T-helper 1 cell treated with Interleukin-12 subunit alpha and Interleukin-12 subunit beta and Interleukin-4 antibody, amounts not matched to agents 30 μg/mL and 1 μg/mL, for 36 hours (primary cell): ENCODE measurements around the gene COX7C.
A peak's percentile ranks its signal among the peaks of the same experiment; 100 is the strongest.
"Not testable (repeated sequence)": the region's sequence is repeated elsewhere in the genome, so short reads cannot be mapped to it uniquely, and the experiment has no call there.

Experiments
- H3K27ac Mint-ChIP-seq: one replicate; pipeline ENCODE4 v1.8.0; 2021; ENCODE audit warnings: mild to moderate bottlenecking, mixed read lengths
- H3K27me3 Mint-ChIP-seq: one replicate; pipeline ENCODE4 v1.8.0; 2021; ENCODE audit warnings: low read depth, mixed read lengths
- H3K36me3 Mint-ChIP-seq: one replicate; pipeline ENCODE4 v1.8.0; 2021; ENCODE audit warnings: low read depth, mixed read lengths
- H3K4me1 Mint-ChIP-seq: one replicate; pipeline ENCODE4 v1.8.0; 2021; ENCODE audit warnings: low read depth, mixed read lengths
- H3K4me3 Mint-ChIP-seq: one replicate; pipeline ENCODE4 v1.8.0; 2021; ENCODE audit warnings: mild to moderate bottlenecking, moderate library complexity, mixed read lengths
- H3K9me3 Mint-ChIP-seq: one replicate; pipeline ENCODE4 v1.8.0; 2021; ENCODE audit warnings: mixed read lengths

Gene COX7C, protein sequence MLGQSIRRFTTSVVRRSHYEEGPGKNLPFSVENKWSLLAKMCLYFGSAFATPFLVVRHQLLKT

GRCh38 chr5:86617756-86618576 is at the start of gene COX7C:
Gene COX7C (plus strand): TSS chr5:86617941. CDS start chr5:86618056, 115 bp downstream.
- Mint-ChIP-seq H3K27me3 (peaks cover 13% of the 10 kb centered on the region), H3K4me3 (peak within 1 kb of the TSS; percentile 99), H3K9me3 (peaks cover 4% of the 10 kb centered on the region), H3K27ac (peak within 1 kb of the TSS; percentile 98), H3K36me3 (peaks cover 41% of the 10 kb centered on the region), H3K4me1 (peaks cover 18% of the 10 kb centered on the region)

- H3K27ac Mint-ChIP-seq, H3K4me3 Mint-ChIP-seq, H3K4me1 Mint-ChIP-seq, H3K9me3 Mint-ChIP-seq, H3K36me3 Mint-ChIP-seq, H3K27me3 Mint-ChIP-seq: not testable (repeated sequence)
Observed at GRCh38 chr5:86569522-86570426, 48.0 kb upstream of the COX7C start.

DNA sequence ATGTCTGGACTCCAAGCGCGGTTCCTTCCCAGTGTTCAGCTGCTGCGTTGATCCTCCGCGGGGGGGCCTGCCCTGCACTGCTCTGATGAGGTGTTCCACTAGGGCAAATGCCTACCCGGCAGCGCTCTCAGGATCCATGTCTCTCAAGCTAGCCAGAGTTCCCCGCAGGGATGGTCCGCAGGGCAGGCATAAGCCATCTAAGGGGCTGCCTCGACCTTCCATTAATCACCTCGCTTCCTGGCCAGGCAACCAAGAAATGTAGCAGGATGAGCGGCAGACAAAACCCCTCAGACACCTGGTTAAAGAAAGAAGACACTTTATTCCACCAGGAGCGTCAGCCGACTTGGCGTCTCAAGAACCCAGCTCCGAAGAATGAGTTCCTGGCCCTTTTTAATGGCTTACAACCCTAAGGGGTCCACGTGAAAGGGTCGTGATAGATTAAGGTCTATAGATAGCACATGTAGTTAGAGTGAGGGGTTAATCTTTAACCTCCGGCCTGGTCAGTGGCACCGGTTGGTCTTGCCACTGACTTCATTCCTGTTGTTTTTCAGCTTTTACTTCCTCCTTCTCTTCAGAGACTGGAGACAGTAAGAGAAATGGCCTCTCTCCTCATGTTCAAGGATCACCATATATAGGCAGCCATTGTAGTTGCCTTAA is 47.2 kb upstream of the COX7C start:
- Mint-ChIP-seq H3K27me3 (no peaks in the 10 kb centered on the region), H3K4me1 (no peaks in the 10 kb centered on the region), H3K9me3 (no peaks in the 10 kb centered on the region), H3K4me3 (no peak overlapping the region), H3K27ac (no peak overlapping the region), H3K36me3 (no peaks in the 10 kb centered on the region)

GRCh38 chr5:86571109-86571508 is 46.6 kb upstream of the COX7C start:
- not testable (repeated sequence) for H3K4me3 Mint-ChIP-seq, H3K4me1 Mint-ChIP-seq, H3K27me3 Mint-ChIP-seq, H3K9me3 Mint-ChIP-seq, H3K36me3 Mint-ChIP-seq, H3K27ac Mint-ChIP-seq

DNA sequence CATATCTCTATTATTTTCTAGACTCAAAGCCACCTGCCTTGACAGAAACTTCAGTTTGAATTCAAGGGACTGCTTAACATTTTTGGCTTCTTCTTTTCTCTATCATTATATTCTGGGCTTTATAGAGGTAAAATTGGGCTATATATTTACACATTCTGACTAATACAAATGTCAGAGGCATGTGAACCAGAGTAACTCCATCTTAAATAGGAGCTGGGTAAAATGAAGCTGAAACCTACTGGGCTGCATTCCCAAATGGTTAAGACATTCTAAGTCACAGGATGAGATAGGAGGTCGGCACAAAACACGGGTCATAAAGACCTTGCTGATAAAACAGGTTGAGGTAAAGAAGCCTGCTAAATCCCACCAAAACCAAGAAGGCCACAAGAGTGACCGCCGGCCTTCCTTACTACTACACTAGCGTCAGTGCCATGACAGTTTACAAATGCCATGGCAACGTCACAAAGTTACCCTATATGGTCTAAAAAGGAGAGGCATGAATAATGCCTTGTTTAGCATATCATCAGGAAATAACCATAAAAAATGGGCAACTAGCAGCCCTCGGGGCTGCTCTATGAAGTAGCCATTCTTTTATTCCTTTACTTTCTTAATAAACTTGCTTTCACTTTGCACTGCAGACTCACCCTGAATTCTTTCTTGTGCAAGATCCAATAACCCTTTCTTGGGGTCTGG is 44.8 kb upstream of the COX7C start:
- Mint-ChIP-seq H3K27ac (no peak overlapping the region), H3K9me3 (no peaks in the 10 kb centered on the region)

GRCh38 chr5:86579502-86579901 is 38.2 kb upstream of the COX7C start:
- Mint-ChIP-seq H3K4me3 (no peak overlapping the region), H3K36me3 (no peaks in the 10 kb centered on the region), H3K27me3 (no peaks in the 10 kb centered on the region), H3K9me3 (no peaks in the 10 kb centered on the region), H3K27ac (no peak overlapping the region), H3K4me1 (no peaks in the 10 kb centered on the region)

More for the DNA sequence above, 44.8 kb upstream of the COX7C start:
- Mint-ChIP-seq H3K4me1 (no peaks in the 10 kb centered on the region), H3K36me3 (no peaks in the 10 kb centered on the region), H3K4me3 (no peak overlapping the region), H3K27me3 (no peaks in the 10 kb centered on the region)

- Mint-ChIP-seq H3K27me3 (no peaks in the 10 kb centered on the region), H3K4me3 (no peak overlapping the region), H3K36me3 (no peaks in the 10 kb centered on the region), H3K27ac (no peak overlapping the region), H3K4me1 (no peaks in the 10 kb centered on the region), H3K9me3 (no peaks in the 10 kb centered on the region)
Observed at GRCh38 chr5:86596476-86596875, 21.3 kb upstream of the COX7C start.

DNA sequence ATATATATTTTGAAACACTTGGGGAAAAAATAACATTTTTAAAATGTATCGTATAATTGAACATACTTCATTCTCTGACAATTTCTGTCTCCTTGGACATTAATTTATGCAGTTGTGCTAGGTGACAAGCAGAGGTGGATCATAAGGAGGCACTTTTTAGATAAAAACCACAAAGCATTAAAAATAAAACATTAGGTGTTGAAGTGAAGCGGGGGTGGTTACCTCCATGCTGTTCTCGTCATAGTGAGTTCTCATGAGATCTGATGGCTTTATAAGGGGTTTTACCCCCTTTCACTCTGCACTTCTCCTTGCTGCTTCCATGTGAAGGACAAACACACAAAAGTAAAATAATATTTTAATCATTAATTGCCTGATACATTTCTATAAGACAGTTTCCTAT is 11.9 kb upstream of the COX7C start:
- Mint-ChIP-seq H3K27me3 (peaks cover 8% of the 10 kb centered on the region), H3K4me3 (no peak overlapping the region), H3K27ac (no peak overlapping the region), H3K36me3 (no peaks in the 10 kb centered on the region), H3K9me3 (no peaks in the 10 kb centered on the region), H3K4me1 (no peaks in the 10 kb centered on the region)

DNA sequence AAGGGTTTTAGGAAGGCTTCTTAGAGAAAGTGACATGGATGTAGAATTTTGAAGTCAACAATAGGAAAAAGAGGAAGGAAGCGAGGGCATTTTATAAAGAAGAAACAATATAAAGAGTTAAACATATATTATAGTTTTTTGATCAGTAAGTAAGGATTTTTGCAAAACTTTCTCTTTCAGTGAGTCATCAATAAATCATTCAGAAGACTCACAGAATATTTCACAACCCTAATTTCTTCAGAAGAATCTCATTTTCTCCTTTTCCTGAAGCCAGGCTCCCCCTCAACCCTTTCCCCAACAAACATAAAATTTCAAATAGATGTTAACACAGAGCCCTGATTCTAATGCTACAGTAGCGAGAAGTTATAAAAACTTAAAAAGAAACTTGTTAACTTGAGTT is 4.3 kb upstream of the COX7C start:
- H3K9me3 Mint-ChIP-seq: peaks cover 4% of the 10 kb centered on the region

DNA sequence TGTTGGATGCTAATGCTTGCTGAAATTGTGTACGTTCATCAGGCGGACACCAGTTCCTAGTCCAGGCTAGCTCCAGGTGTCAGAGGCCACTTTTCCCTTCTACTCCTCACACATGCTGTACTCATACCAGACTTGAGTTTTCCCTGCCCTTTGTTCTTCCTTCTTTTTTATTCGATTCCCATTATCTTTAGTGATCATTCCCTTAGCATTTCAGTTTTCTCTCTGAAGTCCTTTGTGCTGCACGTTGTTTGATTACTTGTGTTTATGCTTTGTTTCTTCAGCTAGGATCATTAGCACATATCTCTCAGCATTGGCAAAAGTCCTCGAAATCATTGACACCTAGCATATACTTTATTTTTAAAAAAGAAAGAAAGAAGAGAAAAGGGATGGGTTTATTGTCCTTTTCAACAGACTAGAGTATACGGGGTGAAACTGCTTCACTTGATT is 409 bp upstream of the COX7C start:
- Mint-ChIP-seq H3K9me3 (peaks cover 4% of the 10 kb centered on the region), H3K4me3 (peak overlapping the region; percentile 99), H3K36me3 (peaks cover 36% of the 10 kb centered on the region), H3K4me1 (peaks cover 18% of the 10 kb centered on the region), H3K27me3 (peaks cover 13% of the 10 kb centered on the region), H3K27ac (peak overlapping the region; percentile 98)

More for the DNA sequence above, 4.3 kb upstream of the COX7C start:
- Mint-ChIP-seq H3K27ac (no peak overlapping the region), H3K4me3 (no peak overlapping the region), H3K36me3 (peaks cover 7% of the 10 kb centered on the region), H3K27me3 (peaks cover 28% of the 10 kb centered on the region), H3K4me1 (peaks cover 6% of the 10 kb centered on the region)

GRCh38 chr5:86623785-86624483 is 6.2 kb downstream of the COX7C start:
- H3K4me3 Mint-ChIP-seq: no peak overlapping the region
- H3K27me3 Mint-ChIP-seq: peaks cover 11% of the 10 kb centered on the region
- no peaks in the 10 kb centered on the region for H3K9me3 Mint-ChIP-seq
- peaks cover 12% of the 10 kb centered on the region for H3K4me1 Mint-ChIP-seq
- no peak overlapping the region for H3K27ac Mint-ChIP-seq
- peaks cover 36% of the 10 kb centered on the region for H3K36me3 Mint-ChIP-seq

- Mint-ChIP-seq H3K9me3 (no peaks in the 10 kb centered on the region), H3K4me3 (no peak overlapping the region), H3K4me1 (peaks cover 1% of the 10 kb centered on the region), H3K27me3 (peaks cover 11% of the 10 kb centered on the region), H3K36me3 (peaks cover 27% of the 10 kb centered on the region), H3K27ac (no peak overlapping the region)
Observed at GRCh38 chr5:86625148-86625547, 7.4 kb downstream of the COX7C start.

DNA sequence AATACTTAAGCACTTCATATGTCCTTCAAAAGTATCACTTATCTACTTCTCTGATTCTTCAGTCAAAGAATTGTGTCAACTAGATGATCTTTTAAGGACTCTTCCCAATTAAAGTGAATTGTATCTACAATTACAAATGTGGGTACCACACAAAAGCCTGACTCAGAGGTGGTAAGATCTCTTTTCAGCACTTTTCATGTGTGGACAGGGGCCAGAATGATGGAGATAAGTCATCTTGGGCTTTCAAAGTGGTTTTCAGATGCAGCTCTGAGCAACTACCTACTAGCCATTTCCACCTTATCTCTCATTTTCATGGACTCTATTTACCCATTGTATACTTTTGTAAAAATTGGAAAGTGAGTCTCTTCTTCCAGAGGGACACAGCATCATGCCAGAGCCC is 8.4 kb downstream of the COX7C start:
- no peaks in the 10 kb centered on the region for H3K9me3 Mint-ChIP-seq
- no peaks in the 10 kb centered on the region for H3K4me1 Mint-ChIP-seq
- H3K36me3 Mint-ChIP-seq: peaks cover 17% of the 10 kb centered on the region
- H3K27ac Mint-ChIP-seq: no peak overlapping the region
- H3K27me3 Mint-ChIP-seq: peaks cover 11% of the 10 kb centered on the region
- H3K4me3 Mint-ChIP-seq: no peak overlapping the region
